COLO668 (cell line): Measurements from ENCODE around the gene CS.
"Not testable (repeated sequence)": the region's sequence is repeated elsewhere in the genome, so short reads cannot be mapped to it uniquely, and the experiment has no call there.

Experiments
- DNase-seq: peaks from one replicate; lab custom pipeline; 2025; ENCODE audit not compliant: unreplicated experiment; lab: John Stamatoyannopoulos, UW

The CS gene

GRCh38 chr12:56282579-56282978, 17.6 kb downstream of the CS start:
- no peak for DNase-seq

GRCh38 chr12:56282030-56282429, 18.1 kb downstream of the CS start:
- no peak for DNase-seq

GRCh38 chr12:56280849-56281248, 19.3 kb downstream of the CS start:
- no peak for DNase-seq

GRCh38 chr12:56278905-56279304, 21.2 kb downstream of the CS start:
- DNase-seq: no peak

GRCh38 chr12:56274299-56274698, 25.8 kb downstream of the CS start:
- DNase-seq: no peak

- not testable (repeated sequence) for DNase-seq
These were observed 27.7 kb downstream of the CS start for GRCh38 chr12:56272468-56272867.

GRCh38 chr12:56271031-56271430, 29.1 kb downstream of the CS start:
- no peak for DNase-seq

- DNase-seq: no peak
These were observed 32.6 kb downstream of the CS start for GRCh38 chr12:56267443-56268071.

GRCh38 chr12:56266693-56267442, 33.3 kb downstream of the CS start, which contains the start of gene COQ10A:
Gene COQ10A (plus strand): TSS chr12:56266942. CDS start chr12:56267119, 177 bp downstream.
- DNase-seq: peak; percentile 82

GRCh38 chr12:56266068-56266692, 34.0 kb downstream of the CS start:
- not testable (repeated sequence) for DNase-seq

- DNase-seq: not testable (repeated sequence)
These were observed 37.2 kb downstream of the CS start for GRCh38 chr12:56262955-56263354.

GRCh38 chr12:56261503-56262232, 38.5 kb downstream of the CS start:
- DNase-seq: no peak

GRCh38 chr12:56260921-56261320, 39.2 kb downstream of the CS start:
- DNase-seq: no peak

- no peak for DNase-seq
These were observed 39.8 kb downstream of the CS start for GRCh38 chr12:56260380-56260779.

GRCh38 chr12:56258820-56259183, 41.3 kb downstream of the CS start:
- peak; percentile 17 for DNase-seq

- DNase-seq: peak; percentile 84
These were observed 41.9 kb downstream of the CS start, which contains the start of gene ANKRD52 for GRCh38 chr12:56258068-56258819. Gene ANKRD52 (minus strand): TSS chr12:56258384. CDS start chr12:56258269, 115 bp downstream.

GRCh38 chr12:56257491-56258067, 42.6 kb downstream of the CS start:
- DNase-seq: peak; percentile 23

- DNase-seq: no peak
These were observed 43.1 kb downstream of the CS start for GRCh38 chr12:56257071-56257470.

- DNase-seq: no peak
These were observed 43.7 kb downstream of the CS start for GRCh38 chr12:56256326-56256960.

GRCh38 chr12:56255671-56256070, 44.5 kb downstream of the CS start:
- no peak for DNase-seq
